Measurements from ENCODE around the gene PLA2G4F.

DNA sequence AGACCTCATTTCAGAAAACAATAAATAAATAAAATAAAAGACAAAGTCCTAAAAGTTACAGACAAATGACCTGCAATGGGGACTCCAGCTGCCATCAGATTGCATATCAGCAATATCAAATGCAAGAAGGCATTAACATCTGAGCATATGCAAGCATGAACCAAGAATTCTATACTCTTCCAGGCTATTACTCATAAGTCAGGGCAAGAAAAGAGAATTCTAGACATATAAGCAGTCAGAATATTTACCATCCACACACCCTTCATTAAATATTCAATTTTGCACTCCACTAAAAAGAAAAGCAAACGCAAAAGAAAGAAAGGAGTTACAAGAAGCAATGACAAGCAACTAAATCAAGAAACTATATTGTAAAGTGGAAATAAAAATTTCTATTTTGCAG lies 21.1 kb downstream of the PLA2G4F start:
- TF ChIP-seq, protein P1, sequence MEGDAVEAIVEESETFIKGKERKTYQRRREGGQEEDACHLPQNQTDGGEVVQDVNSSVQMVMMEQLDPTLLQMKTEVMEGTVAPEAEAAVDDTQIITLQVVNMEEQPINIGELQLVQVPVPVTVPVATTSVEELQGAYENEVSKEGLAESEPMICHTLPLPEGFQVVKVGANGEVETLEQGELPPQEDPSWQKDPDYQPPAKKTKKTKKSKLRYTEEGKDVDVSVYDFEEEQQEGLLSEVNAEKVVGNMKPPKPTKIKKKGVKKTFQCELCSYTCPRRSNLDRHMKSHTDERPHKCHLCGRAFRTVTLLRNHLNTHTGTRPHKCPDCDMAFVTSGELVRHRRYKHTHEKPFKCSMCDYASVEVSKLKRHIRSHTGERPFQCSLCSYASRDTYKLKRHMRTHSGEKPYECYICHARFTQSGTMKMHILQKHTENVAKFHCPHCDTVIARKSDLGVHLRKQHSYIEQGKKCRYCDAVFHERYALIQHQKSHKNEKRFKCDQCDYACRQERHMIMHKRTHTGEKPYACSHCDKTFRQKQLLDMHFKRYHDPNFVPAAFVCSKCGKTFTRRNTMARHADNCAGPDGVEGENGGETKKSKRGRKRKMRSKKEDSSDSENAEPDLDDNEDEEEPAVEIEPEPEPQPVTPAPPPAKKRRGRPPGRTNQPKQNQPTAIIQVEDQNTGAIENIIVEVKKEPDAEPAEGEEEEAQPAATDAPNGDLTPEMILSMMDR (tag by site-specific recombination; IDR thresholded peaks at IDR 0.05): no peak
- no peak for TF ChIP-seq ZNF19 (tag by site-specific recombination; IDR thresholded peaks at IDR 0.05; ENCODE audit: low read depth)

All from HEK293 (cell line).